Stimulated activated naive B cell treated with anti-CD40 and anti-IgM and Interleukin-4, amounts not matched to agents 10 μg/mL and 1 μg/mL and 100 μg/mL, for 72 hours (primary cell): ENCODE data around the gene SIKE1.
A peak's percentile ranks its signal among the peaks of the same experiment; 100 is the strongest.
"Not testable (repeated sequence)": the region's sequence is repeated elsewhere in the genome, so short reads cannot be mapped to it uniquely, and the experiment has no call there.

Experiments
- ATAC-seq, 2 donors: fragments of 150-1000 bp; cut with Tn5 transposase; replicated peaks; 2 replicates each; pipeline ENCODE4 v1.10.0; 2021; ENCODE audit warnings: moderate library complexity in 1 of 2
- DNase-seq: peaks from one replicate; pipeline ENCODE4 v3.0.0; 2021
- H3K27ac Mint-ChIP-seq: one replicate; pipeline ENCODE4 v1.8.0; 2022; ENCODE audit warnings: mild to moderate bottlenecking, mixed read lengths
- H3K27me3 Mint-ChIP-seq, 2 donors: one replicate each; pipeline ENCODE4 v1.8.0; 2022; ENCODE audit warnings: mixed read lengths in 2 of 2
- H3K36me3 Mint-ChIP-seq, 2 donors: one replicate each; pipeline ENCODE4 v1.8.0; 2022; ENCODE audit warnings: mixed read lengths in 2 of 2, mild to moderate bottlenecking in 1 of 2
- H3K4me1 Mint-ChIP-seq, 2 donors: one replicate each; pipeline ENCODE4 v1.8.0; 2022; ENCODE audit warnings: mixed read lengths in 2 of 2, mild to moderate bottlenecking in 1 of 2
- H3K4me3 Mint-ChIP-seq, 2 donors: one replicate each; pipeline ENCODE4 v1.8.0; 2022; ENCODE audit warnings: mild to moderate bottlenecking in 2 of 2, mixed read lengths in 2 of 2, moderate library complexity in 1 of 2
- H3K9me3 Mint-ChIP-seq, 2 donors: one replicate each; pipeline ENCODE4 v1.8.0; 2022; ENCODE audit warnings: mixed read lengths in 2 of 2, mild to moderate bottlenecking in 1 of 2

Gene SIKE1

DNA sequence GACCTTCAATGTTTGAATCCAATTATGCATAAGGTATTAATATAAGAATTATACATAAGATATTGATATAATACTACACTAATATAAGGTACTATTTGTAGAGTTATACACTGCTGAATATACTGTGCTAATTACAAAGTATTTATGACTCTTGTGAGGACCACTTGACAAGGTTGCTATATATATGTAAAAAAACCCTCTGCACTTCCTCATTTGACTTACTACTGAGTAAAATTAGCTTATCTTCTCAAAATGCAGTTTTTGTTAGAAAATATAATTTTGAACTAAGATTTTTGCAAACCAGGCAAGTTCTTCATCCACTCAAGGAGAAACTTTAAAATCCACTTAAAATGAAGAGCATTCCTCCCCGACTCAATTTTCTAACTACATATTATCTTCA lies 8.5 kb downstream of the SIKE1 start:
- DNase-seq (no peak), ATAC-seq (no peak)
- no peaks in the 10 kb centered on the region for H3K9me3 Mint-ChIP-seq
- no peaks in the 10 kb centered on the region for H3K27me3 Mint-ChIP-seq
- H3K4me3 Mint-ChIP-seq, result no peak overlapping the region
- no peak overlapping the region for H3K27ac Mint-ChIP-seq
- peaks cover 6 to 26% of the 10 kb centered on the region in 2 donors for H3K36me3 Mint-ChIP-seq
- no peaks in the 10 kb centered on the region for H3K4me1 Mint-ChIP-seq

- Mint-ChIP-seq H3K36me3 (peaks cover 4 to 18% of the 10 kb centered on the region in 2 donors), H3K4me3 (no peak overlapping the region), H3K27ac (no peak overlapping the region), H3K4me1 (no peaks in the 10 kb centered on the region), H3K27me3 (no peaks in the 10 kb centered on the region), H3K9me3 (no peaks in the 10 kb centered on the region)
- no peak for ATAC-seq
- DNase-seq, result no peak
These were observed 9.5 kb downstream of the SIKE1 start for GRCh38 chr1:114770989-114771388.

DNA sequence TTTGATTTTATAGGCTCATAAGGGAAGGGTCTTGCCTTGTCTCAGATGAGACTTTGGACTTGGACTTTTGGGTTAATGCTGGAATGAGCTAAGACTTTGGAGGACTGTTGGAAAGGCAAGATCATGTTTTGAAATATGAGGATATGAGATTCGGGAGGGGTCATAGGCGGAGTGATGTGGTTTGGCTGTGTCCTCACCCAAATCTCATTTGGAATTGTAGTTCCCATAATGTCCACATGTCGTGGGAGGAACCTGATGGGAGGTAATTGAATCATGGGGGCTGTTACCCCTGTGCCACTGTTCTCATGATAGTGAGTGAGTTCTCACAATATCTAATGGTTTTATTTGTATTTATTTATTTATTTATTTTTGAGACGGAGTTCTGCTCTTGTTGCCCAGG lies 15.8 kb downstream of the SIKE1 start:
- ATAC-seq, result no peak
- Mint-ChIP-seq H3K27ac (no peak overlapping the region), H3K9me3 (peaks cover 6% of the 10 kb centered on the region in 2 donors), H3K27me3 (peaks cover 0 to 4% of the 10 kb centered on the region in 2 donors), H3K4me3 (no peak overlapping the region), H3K4me1 (no peaks in the 10 kb centered on the region), H3K36me3 (peaks cover 0 to 18% of the 10 kb centered on the region in 2 donors)
- no peak for DNase-seq

DNA sequence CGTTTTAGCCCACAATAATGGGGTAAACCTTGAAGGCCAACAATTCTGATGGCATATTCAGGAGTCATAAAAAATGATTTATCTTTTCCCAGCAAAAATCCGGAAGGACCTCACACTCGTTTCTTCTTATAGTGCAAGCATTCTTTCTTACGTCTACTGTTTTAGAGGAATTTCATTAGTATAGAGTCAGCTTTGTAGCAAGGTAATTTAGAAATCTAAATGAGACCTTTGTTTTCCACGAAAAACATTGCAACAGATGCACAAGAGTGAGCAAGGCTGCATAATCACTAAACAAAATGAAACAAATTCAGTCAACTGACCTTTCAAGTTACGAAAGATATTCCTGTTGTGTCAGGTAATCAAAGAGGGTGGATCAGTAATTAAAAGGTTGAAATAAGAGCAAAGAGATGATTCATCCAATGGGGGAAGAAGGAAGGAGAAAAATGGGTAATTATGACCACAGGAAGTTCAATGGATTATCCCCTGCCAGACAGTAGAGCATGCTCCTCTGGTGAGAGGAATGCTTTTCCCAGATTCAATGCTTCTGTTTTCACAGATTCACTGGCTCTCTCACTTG lies 22.1 kb downstream of the SIKE1 start:
- Mint-ChIP-seq H3K27me3 (peaks cover 0 to 4% of the 10 kb centered on the region in 2 donors), H3K4me1 (peaks cover 21 to 39% of the 10 kb centered on the region in 2 donors), H3K9me3 (peaks cover 3 to 5% of the 10 kb centered on the region in 2 donors), H3K36me3 (peaks cover 13 to 32% of the 10 kb centered on the region in 2 donors), H3K27ac (peak overlapping the region; percentile 100), H3K4me3 (peak overlapping the region; percentile 96 to 97)
- ATAC-seq, result no peak
- no peak for DNase-seq

GRCh38 chr1:114757455-114758255 lies 22.8 kb downstream of the SIKE1 start, which contains the start of gene CSDE1:
Gene CSDE1, minus strand, starts transcription at chr1:114757984. Its CDS starts 18,094 bp downstream, at chr1:114739890.
- no peaks in the 10 kb centered on the region for H3K27me3 Mint-ChIP-seq
- H3K4me1 Mint-ChIP-seq, result peaks cover 21 to 43% of the 10 kb centered on the region in 2 donors
- H3K9me3 Mint-ChIP-seq, result no peaks in the 10 kb centered on the region
- peak; percentile 90 to 92 for ATAC-seq
- peaks cover 13 to 27% of the 10 kb centered on the region in 2 donors for H3K36me3 Mint-ChIP-seq
- peak; percentile 97 for DNase-seq
- H3K4me3 Mint-ChIP-seq, result peak within 1 kb of the TSS; percentile 96 to 97
- peak within 1 kb of the TSS; percentile 100 for H3K27ac Mint-ChIP-seq

- no peak for ATAC-seq
- H3K36me3 Mint-ChIP-seq, result peaks cover 14 to 33% of the 10 kb centered on the region in 2 donors
- peak overlapping the region; percentile 96 to 97 for H3K4me3 Mint-ChIP-seq
- peak; percentile 10 for DNase-seq
- H3K9me3 Mint-ChIP-seq, result no peaks in the 10 kb centered on the region
- H3K27ac Mint-ChIP-seq, result peak overlapping the region; percentile 100
- no peaks in the 10 kb centered on the region for H3K27me3 Mint-ChIP-seq
- H3K4me1 Mint-ChIP-seq, result peaks cover 27 to 49% of the 10 kb centered on the region in 2 donors
These were observed 23.5 kb downstream of the SIKE1 start for GRCh38 chr1:114756949-114757454.

DNA sequence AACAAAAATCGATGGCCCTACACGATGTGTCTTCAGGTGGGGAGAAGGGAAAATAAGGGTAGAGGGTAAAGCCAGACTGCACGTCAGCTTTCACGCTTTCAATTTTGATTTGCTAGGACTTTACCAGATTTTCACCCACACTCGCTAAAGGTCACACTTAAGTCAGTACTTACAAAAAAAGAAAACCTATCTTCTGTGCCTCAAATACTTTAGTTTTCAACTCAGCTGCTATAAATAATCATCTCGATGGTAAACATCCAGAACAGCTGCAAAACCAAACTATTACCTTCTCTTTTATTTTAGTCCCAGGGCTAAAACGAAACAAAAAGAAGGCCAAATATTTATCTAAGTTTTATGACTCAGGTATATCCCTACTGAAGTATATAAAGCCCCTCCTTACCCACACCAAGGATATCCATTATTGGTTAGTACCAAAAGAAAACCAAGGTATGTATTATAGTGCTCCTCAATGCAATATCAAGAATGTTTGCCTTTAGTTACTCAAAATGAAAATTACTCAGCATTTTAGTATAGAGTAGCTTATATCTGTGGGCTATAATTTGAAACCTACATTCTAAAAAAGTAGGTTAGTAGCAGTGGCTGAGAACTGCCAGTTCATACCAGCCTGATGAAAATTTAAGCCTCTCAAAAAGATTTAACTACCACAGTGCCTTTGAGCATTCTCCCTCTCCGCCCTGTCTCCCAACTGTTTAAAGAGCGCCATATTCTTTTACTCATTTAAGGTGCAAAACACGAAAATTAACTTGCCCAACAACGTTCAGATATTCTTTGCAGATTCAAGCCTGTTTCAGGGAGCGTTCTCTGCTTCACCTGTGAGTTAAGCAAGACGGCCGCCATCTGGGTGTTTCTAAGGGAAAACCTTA lies 24.2 kb downstream of the SIKE1 start:
- peaks cover 15 to 33% of the 10 kb centered on the region in 2 donors for H3K36me3 Mint-ChIP-seq
- H3K9me3 Mint-ChIP-seq, result no peaks in the 10 kb centered on the region
- ATAC-seq, result peak; percentile 1 to 3
- no peak for DNase-seq
- peaks cover 34 to 57% of the 10 kb centered on the region in 2 donors for H3K4me1 Mint-ChIP-seq
- H3K4me3 Mint-ChIP-seq, result peak overlapping the region; percentile 96 to 97
- peak overlapping the region; percentile 100 for H3K27ac Mint-ChIP-seq
- H3K27me3 Mint-ChIP-seq, result no peaks in the 10 kb centered on the region

- no peak for ATAC-seq
- DNase-seq, result no peak
- H3K4me1 Mint-ChIP-seq, result peaks cover 39 to 66% of the 10 kb centered on the region in 2 donors
- H3K36me3 Mint-ChIP-seq, result peaks cover 15 to 35% of the 10 kb centered on the region in 2 donors
- no peaks in the 10 kb centered on the region for H3K27me3 Mint-ChIP-seq
- H3K9me3 Mint-ChIP-seq, result no peaks in the 10 kb centered on the region
- peak overlapping the region; percentile 47 for H3K27ac Mint-ChIP-seq
- peak overlapping the region; percentile 96 to 97 for H3K4me3 Mint-ChIP-seq
These were observed 25.2 kb downstream of the SIKE1 start for GRCh38 chr1:114755006-114755931.

DNA sequence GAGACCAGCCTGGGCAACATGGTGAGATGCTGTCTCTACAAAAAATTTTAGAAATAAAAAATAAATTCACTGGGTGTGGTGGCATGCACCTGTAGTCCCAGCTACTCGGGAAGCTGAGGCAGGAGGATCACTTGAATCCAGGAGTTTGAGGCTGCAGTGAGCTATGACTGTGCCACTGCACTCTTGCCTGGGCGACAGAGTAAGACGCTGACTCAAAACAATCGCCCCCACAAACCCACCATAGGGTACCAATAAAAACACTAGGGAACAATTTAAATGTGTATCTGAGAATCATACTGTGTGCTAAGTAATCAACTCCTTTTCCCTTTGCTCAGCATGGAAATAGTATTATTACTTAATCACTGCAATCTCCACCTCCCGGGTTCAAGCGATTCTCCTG lies 26.8 kb downstream of the SIKE1 start:
- not testable (repeated sequence) for ATAC-seq, DNase-seq, H3K4me3 Mint-ChIP-seq, H3K9me3 Mint-ChIP-seq, H3K27me3 Mint-ChIP-seq
- Mint-ChIP-seq H3K27ac (peak overlapping the region; percentile 20), H3K4me1 (peaks cover 47 to 79% of the 10 kb centered on the region in 2 donors), H3K36me3 (peaks cover 17 to 43% of the 10 kb centered on the region in 2 donors)

DNA sequence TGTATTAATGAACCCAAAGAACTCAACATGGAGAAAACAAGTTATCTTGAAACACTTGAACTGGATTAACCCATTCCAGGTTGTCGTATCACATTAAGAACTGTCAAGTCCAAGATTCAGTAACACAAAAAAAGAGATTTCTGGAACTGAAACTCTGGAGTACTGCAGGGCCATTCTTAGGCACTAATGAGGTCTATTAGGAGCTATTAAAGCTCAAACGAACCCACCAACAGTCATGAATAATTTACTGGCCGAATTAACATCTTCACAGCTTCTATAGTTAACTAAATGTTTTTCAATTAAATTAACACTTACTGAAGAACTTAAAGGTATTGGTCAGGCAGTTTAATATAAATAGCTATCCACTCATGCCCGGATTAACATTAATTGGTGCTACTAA lies 27.3 kb downstream of the SIKE1 start:
- no peak overlapping the region for H3K4me3 Mint-ChIP-seq
- H3K9me3 Mint-ChIP-seq, result no peaks in the 10 kb centered on the region
- ATAC-seq (no peak), DNase-seq (no peak)
- H3K36me3 Mint-ChIP-seq, result peaks cover 21 to 48% of the 10 kb centered on the region in 2 donors
- peaks cover 45 to 80% of the 10 kb centered on the region in 2 donors for H3K4me1 Mint-ChIP-seq
- H3K27ac Mint-ChIP-seq, result no peak overlapping the region
- no peaks in the 10 kb centered on the region for H3K27me3 Mint-ChIP-seq

DNA sequence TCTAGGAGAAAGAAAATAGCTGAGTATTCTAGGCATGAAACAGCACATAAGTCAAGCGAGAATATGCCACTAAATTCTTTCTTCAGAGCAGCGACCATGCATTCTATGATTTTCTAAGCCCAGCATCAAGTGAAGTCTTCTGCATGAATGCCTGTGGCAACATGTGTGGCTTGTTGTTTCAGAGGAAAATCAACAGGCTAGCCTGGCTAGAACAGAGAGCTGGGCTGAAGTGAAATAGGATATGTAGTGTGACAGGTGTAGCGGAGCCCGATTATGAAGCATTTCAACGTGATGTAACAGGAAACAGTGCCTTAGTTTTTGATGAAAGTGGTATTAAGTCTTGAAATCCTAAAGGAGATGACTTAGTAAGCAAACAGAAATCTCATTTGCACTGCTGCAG lies 29.7 kb downstream of the SIKE1 start:
- Mint-ChIP-seq H3K36me3 (peaks cover 13 to 43% of the 10 kb centered on the region in 2 donors), H3K4me3 (no peak overlapping the region)

GRCh38 chr1:114749835-114750234 lies 30.6 kb downstream of the SIKE1 start:
- H3K27ac Mint-ChIP-seq, result no peak overlapping the region
- H3K36me3 Mint-ChIP-seq, result peaks cover 13 to 37% of the 10 kb centered on the region in 2 donors
- no peak for ATAC-seq

More for the DNA sequence above, 29.7 kb downstream of the SIKE1 start:
- ATAC-seq, result no peak
- no peaks in the 10 kb centered on the region for H3K9me3 Mint-ChIP-seq
- H3K27ac Mint-ChIP-seq, result no peak overlapping the region
- no peak for DNase-seq
- H3K4me1 Mint-ChIP-seq, result peaks cover 50 to 86% of the 10 kb centered on the region in 2 donors
- H3K27me3 Mint-ChIP-seq, result no peaks in the 10 kb centered on the region

More at GRCh38 chr1:114749835-114750234, 30.6 kb downstream of the SIKE1 start:
- H3K4me3 Mint-ChIP-seq, result no peak overlapping the region
- no peak for DNase-seq
- H3K4me1 Mint-ChIP-seq, result peaks cover 47 to 84% of the 10 kb centered on the region in 2 donors
- H3K9me3 Mint-ChIP-seq, result no peaks in the 10 kb centered on the region
- H3K27me3 Mint-ChIP-seq, result no peaks in the 10 kb centered on the region
